Measurements from ENCODE around the gene CEBPZ.
"Not testable (repeated sequence)": the region's sequence is repeated elsewhere in the genome, so short reads cannot be mapped to it uniquely, and the experiment has no call there.

CEBPZ gene

GRCh38 chr2:37223131-37223530 is 8.3 kb downstream of the CEBPZ start:
- DNase-seq, result no peak

DNA sequence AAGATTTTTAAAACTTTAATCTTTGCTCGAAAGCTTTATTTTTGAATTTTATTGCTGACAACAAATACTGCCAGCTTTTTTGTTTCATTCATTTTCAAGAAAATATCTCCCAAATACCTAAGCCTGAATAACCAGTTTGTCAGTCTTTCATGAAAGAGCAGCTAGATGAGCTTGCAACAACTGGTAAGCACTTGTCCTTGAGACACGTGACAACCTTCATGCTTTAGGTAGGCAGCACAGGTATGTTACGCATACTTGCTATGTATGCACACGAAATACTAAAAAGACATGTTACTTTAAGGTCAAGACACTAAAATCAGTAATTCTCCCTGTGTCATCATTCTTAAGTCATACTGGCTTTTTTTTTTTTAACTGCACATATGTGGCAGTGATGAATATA is 12.3 kb downstream of the CEBPZ start:
- DNase-seq, result no peak

GRCh38 chr2:37215250-37215649 is 16.1 kb downstream of the CEBPZ start:
- no peak for DNase-seq

DNA sequence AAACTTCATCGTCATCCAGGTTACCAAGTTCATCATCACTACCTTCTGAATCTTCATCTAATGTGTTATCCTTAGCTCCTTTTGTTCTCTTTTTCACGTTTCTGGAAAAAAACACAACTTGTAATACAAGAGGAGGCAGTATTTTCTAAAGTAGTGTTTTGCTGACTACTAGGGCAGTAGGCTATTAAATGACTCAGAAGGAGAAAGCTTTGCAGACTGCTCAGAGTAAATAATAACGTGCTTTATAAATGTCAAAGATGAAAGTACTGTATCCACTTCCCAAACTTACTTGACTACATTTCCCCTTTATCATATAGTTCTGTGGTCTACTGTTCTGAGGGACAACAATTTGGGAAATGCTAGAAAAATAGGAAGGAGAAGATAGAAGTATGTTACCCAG is 19.5 kb downstream of the CEBPZ start:
- DNase-seq, result no peak

DNA sequence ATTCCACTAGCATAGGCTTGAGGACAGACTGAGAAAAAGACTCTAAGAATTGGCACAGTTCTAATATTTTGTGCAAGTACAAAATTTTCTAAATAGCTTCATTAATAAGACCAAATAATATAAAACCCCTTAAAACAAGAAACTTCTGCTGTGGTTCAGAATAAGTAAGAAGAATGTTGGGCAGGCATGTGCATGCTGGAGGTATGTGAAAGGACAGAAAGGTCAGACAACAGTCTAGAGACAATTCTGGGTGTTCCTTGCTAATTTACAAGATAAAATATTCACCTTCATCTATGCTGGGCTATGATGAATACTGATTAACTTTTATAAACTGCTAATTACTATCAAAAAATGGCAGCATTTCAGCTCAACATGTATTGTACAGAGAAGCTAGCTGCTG is 20.2 kb downstream of the CEBPZ start:
- no peak for DNase-seq

DNA sequence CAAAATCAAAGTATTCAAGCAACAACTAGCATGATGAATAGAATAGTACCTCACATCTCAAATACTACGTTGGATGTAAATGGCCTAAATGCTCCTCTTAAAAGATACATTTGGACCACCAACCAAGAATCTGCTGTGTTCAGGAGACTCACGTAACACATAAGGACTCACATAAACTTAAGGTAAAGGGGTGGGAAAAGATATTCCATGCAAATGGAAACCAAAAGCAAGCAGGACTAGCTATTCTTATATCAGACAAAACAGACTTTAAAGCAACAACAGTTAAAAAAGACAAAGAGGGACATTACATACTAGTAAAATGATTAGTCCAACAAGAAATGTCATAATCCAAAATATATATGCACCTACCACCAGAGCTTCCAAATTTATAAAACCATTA is 24.6 kb downstream of the CEBPZ start:
- not testable (repeated sequence) for DNase-seq

DNA sequence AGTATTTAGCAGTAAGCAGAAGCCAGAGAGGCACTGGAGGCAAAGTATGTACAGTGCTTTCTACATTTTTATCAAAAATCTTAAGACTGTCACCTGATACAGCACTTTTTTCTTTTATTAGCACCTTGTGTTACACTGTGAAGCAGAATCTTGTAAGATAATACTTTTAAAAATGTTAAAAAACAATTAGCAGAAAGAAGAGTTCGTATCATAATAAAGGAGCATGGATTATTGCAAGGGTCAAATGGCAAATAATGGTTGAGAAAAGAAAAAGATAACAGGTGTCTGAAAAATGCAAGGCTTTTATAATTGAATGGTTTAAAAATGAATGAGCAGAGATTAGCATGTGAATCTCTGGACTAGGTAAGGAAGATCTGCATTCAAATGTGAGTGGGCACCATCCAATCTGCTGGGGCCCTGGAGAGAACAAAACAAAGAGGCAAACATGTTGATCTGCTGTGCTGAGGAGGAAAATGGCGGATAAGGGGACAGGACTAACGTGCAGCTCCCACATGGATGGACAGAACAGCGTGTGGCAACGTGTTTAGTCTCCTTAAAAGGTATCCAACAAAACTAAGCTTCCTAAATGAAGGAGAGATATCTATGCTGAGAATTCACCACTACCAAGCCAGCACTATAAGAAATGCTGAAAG is 25.6 kb downstream of the CEBPZ start:
- DNase-seq, result no peak

DNA sequence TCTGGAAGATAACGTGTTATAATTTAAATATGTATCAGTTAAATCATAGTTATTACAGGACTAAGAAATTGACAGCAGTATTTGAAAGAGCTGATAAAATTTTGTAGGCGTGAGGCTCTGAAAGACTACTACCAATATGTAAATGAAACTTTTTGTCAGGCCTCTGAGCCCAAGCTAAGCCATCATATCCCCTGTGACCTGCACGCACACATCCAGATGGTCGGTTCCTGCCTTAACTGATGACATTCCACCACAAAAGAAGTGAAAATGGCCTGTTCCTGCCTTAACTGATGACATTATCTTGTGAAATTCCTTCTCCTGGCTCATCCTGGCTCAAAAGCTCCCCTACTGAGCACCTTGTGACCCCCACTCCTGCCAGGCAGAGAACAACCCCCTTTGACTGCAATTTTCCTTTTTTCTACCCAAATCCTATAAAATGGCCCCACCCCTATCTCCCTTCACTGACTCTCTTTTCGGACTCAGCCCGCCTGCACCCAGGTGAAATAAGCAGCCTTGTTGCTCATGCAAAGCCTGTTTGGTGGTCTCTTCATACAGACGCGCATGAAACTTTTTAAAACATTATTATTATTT is 26.2 kb downstream of the CEBPZ start:
- DNase-seq, result not testable (repeated sequence)

GRCh38 chr2:37203708-37204107 is 27.7 kb downstream of the CEBPZ start:
- no peak for DNase-seq

DNA sequence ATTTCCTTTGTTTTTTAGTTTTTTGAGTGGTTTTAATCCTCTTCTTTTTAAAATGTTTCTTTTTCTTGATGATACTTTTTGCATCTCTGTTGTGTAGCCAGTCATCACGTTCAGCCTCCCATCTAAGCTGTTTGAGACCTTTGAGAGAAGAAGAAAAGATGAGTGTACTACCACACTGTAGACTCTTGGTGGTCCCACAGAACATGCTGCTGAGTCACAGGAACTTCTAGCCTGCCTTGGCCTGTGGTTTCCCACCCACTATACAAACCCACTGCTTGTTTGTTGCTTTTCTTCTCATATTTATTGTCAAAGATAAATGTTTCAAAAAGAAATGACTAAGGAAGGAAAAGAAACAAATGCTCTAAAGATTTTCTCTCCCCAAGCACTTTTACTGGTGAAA is 29.6 kb downstream of the CEBPZ start:
- no peak for DNase-seq

- no peak for DNase-seq
Measured at GRCh38 chr2:37201208-37201607, 30.2 kb downstream of the CEBPZ start.

GRCh38 chr2:37198681-37199065 is 32.7 kb downstream of the CEBPZ start:
- DNase-seq, result no peak

DNA sequence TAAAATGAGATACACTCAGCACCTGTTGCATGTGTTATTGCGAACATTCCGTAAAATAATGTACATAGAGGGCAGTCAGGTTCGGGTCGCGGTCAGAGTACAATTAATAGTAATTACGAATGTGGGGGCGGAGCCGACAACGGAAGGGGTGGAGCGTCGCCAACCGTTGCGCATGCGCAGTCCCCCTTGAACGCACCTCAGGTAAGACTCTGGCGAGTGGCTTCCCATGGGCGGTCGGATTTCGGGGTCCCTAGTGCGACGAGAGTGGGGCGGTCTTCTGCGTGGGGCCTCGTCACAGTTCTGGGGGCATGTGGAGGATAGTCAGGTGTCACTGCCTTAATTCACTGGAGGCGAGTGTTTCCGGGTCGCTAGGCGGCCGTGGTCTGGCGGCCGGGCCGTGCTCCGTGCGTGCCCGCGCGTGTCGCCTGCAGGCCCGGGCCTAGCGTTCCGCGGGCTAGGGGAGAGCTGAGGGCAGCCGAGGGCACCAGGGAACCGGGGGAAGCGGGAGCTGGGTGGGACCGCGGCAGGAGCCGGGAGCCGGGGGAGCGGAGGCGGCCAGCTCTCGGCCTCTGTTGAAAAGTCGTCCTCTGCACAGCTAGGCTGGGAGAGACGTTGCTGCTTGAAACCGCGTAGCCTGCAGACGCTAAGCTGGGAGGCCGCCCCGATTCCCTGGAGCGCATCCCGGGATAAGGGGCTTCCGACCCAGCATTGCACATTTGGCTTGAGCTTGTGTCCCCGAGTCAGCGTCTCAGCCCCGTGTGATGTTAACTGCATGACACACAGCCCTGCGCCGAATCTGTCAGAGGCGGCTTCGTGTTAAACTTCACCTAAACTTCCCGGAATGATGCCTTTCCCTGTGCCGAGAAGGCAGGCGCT is 34.8 kb downstream of the CEBPZ start, which contains the start of gene CEBPZOS:
Gene CEBPZOS (plus strand): TSS at position 177 of the 876 bp plus-strand sequence. CDS start 3,209 bp downstream, outside the sequence.
- DNase-seq, result peak; percentile 26

DNA sequence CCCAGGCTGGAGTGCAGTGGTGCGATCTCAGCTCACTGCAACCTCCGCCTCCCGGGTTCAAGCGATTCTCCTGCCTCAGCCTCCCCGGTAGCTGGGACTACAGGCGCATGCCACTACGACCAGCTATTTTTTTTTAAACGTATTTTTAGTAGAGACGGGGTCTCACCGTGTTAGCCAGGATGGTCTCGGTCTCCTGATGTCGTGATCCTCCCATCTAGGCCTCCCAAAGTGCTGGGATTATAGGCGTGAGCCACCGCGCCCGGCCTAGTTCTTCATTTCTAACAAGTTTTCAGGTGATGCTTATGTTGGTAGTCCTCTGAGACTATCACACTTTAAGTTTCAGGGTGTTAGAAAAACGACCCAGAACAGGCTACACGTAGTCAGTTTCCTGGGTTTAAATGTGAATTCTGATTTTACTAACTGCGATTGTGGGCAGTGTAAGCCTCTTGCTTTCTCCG is 35.5 kb downstream of the CEBPZ start:
- DNase-seq, result not testable (repeated sequence)

DNA sequence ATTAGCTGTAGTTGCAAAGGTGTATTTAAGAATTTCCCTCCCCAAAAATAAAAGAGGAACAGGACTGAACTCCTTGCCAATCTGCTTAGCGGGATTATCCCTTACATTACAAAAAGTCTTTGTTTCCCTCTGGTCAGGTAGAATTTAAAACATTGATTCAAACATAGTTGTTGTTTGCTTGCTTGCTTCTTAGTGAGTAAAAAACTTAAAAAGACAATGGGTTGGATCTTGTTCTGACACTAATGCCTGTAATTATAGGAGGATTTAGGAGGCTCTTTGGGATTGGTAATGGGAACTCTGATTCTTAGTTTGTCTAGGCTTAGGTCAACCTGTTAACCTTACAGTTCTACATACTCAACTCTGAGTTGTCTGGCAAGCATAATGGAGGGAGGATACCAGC is 38.8 kb downstream of the CEBPZ start:
- DNase-seq, result no peak

DNA sequence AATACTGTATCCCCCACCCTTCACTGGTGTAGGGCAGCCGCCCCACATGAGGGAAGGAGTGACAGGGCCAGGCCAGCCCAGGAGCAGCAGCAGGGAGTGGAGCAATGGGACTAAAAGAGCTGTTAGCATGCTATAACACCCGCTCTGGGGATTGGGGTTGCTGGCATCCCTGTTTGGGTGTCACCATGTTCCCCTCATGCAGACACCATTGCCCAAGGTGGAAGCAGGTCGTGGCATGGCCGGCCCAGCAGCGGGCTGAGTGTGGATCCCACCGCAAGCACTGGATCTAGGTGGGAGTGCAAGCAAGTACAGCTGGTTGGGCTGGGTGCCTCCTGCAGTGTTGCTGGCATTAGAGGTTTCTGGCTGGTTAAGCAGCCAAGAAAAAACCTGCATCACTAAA is 39.6 kb downstream of the CEBPZ start:
- no peak for DNase-seq

DNA sequence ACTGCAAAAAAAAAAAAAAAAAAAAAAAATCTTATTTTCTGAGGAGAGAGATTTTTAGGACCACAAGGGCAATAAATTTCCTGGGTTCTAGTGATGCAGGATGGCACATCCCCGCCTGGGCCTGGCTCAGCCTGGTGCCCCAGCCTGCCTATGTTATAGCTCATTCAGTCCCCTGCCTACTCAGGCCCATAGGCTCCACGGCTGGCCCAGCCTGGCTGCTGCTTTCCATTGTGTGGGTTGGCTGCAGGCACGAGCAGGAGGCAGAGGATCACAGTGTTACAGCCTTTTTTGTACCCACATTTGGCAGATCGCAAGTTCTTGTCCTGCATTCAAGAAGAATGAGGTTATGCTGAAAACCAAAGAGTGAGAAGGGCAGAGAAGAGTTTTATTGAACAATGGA is 40.1 kb downstream of the CEBPZ start:
- DNase-seq, result no peak

GRCh38 chr2:37190290-37190689 is 41.1 kb downstream of the CEBPZ start:
- DNase-seq, result no peak

DNA sequence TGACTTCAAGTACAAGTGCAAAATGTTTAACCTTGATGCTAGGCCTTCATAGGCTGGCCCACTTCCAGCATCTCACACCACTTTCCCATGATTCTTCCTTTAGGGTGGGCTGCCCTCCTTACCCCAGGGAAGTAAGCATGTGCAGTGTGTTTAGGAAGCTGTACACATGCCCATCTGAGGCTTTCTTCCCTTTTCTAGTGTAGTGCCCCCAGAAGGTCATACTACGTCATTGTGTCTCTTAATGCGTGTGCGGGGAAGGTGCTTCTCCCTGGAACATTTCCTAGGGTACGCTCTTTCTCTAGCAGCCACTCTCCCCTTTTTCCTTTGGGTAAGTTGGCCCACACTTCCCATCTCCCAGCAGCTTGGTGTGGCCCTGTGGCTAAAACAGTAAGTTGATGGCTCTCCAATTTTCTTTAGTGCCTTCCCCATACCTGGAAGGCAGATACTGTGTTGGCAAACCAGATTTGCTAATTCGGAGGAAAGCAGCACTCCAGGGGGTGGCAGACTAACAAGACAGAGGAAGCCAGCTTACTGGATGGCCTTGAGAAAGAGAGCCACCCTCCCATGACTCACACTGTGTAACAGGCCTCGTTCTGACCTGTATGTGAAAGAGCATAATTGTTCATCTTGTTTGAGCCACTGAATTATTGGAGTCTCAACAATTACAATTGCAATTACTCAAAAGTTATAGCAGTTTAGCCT is 41.8 kb downstream of the CEBPZ start:
- DNase-seq, result no peak

DNA sequence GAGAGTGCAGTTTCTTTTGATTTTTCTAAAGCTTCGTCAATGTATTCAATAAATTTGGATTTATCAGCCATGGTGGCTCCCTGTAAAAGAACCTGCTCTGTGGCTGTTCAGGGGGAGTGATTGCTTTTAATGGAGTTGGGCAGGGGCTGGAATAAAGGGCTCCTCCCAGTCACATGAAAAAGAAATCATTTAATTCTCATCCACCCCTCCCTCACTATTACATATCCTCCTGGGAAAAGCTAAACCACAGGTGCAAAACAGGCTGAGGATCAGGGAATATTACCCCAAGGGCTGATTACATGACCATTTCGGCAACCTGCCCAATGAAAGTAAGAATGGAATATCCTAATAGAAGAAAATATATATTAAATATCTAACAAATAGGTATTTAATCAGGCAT is 42.8 kb downstream of the CEBPZ start, which contains the start of gene SULT6B1:
Gene SULT6B1 (minus strand): TSS at position 101 of the 400 bp plus-strand sequence. CDS start 30 bp downstream, at position 71.
- no peak for DNase-seq

DNA sequence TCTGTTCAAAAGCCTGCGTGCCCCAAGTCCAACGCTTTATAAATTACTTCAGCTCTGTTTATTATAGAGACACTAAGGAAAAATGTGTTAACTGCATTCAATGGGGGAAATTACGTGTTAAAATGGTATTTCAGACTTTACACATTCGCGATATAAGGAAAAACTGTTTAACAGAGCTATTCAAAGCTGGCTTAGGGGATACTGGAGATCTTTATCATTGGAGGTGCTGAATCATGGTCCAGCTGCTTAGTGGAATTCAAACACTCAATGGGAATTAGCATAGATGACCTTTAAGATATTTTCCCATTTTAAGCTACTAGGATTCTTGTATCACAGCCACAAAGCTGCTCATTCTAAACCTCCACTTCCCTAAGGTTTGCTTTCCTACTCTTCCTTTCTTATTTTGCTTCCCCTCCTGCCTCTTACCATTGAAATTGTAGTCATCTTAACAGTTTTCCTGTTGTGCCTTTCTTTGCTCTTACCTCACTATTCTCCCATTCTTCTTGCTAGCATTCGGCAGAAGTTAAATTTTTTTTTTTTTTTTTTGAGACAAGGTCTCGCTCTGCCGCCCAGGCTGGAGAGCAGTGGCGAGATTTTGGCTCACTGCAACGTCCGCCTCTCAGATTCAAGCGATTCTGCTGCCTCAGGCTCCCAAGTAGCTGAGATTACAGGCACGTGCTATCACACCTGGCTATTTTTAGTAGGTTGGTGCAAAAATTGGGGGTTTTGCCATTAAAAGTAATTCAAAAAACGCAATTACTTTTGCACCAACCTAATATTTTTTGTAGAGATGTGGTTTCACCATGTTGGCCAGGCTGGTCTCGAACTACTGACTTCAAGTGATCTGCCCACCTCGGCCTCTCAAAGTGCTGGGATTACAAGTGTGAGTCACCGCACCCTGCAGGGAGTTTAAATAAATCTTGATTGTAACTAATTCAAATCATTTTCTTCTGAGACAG is 49.4 kb downstream of the CEBPZ start:
- DNase-seq, result no peak

DNA sequence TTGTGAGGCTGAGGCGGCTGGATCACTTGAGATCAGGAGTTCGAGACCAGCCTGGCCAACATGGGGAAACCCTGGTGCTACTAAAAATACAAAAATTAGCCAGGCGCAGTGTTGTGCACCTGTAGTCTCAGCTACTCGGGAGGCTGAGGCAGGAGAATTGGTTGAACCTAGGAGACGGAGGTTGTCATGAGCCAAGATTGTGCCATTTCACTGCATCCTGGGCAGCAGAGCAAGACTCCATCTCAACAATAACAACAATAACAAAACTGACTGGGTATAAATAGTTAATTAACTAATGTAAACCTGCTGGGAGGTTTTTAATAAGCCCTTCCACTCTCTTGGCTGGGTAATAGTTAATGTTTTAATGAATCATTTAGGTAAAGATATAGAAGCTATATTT is 50.8 kb downstream of the CEBPZ start:
- DNase-seq, result no peak
